PC-3 (cell line): ENCODE results near the gene STUB1.
A peak's percentile ranks its signal among the peaks of the same experiment; 100 is the strongest.
"Not testable (repeated sequence)": the region's sequence is repeated elsewhere in the genome, so short reads cannot be mapped to it uniquely, and the experiment has no call there.

Experiments used
- CTCF ChIP-seq: fragments of 300-600 bp; sonication (generic); conservative IDR thresholded peaks from 2 replicates; pipeline ENCODE4 v1.5.1; 2017; ENCODE audit warnings: antibody characterized with exemption, low read depth, mild to moderate bottlenecking, low read length
- EZH2 ChIP-seq: fragments of 300-600 bp; sonication (generic); IDR thresholded peaks from one replicate; pipeline ENCODE4 v1.6.1; 2017; ENCODE audit warnings: antibody characterized with exemption, mild to moderate bottlenecking, low read length; ENCODE audit not compliant: unreplicated experiment
- EZH2phosphoT487 ChIP-seq: fragments of 300-600 bp; sonication (generic); IDR thresholded peaks from 2 replicates; pipeline ENCODE4 v1.6.1; 2018; ENCODE audit warnings: mild to moderate bottlenecking, antibody characterized with exemption, low read length, borderline replicate concordance

DNA sequence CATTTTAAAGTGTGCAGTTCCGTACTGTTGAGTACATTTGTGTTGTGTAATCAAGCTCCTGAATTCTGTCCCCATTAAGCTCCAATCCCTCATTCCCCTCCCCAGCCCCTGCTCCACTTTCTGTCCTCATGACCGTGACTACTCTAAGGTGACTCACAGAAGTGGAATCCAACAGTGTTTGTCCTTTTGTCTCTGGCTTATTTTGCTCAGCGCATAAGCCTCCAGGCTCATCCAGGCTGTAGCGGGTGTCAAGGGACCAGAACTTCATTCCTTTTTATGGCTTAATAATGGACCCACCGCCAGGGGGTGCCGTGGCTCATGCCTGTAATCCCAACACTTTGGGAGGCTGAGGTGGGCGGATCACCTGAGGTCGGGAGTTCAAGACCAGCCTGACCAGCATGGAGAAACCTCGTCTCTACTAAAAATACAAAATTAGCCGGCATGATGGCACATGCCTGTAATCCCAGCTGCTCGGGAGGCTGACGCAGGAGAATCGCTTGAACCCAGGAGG is 32.6 kb downstream of the STUB1 start:
- TF ChIP-seq CTCF, result peak; percentile 56
- not testable (repeated sequence) for TF ChIP-seq EZH2, EZH2phosphoT487
